ENCODE data around the gene ZNF3.
A peak's percentile ranks its signal among the peaks of the same experiment; 100 is the strongest.

ZNF3 gene

DNA sequence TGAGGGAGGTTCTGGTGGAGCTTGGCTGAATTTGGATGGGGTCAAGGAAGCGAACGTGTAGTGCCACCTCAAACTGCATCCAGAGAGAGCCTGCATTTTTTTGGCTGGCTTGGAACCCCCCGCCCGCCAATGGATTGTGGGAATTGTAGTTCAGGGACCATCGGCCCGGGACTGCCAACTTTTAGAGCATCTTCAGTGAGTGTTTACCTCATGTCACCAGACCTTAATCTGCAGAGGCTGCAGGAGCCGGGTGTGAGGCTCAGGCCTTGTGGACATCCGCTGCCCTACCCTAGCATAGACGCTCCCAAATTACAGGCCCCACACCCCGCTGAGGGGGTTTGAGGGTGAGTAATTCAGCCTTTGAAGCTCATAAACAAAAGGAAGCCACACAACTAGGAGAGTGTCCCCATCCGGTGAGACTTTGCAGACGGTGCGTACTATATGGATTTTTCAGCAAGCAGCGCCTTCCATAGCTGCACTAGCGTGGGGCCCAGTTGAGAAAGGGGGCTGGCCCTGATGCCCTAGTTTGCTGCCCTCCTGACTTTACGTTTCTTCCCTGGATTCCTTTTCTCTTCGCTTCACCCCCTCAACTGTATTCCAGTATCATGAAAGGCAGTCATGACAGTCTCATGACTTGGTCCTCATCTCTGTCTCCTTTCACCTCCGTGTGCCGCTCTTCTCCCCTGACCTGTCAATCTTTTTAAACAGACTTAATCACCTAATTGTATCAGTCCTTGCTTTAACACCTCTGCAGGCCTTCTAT lies 38.6 kb upstream of the ZNF3 start (continued):
- TF ChIP-seq ZNF132 (tag by site-specific recombination; IDR thresholded peaks at IDR 0.05; ENCODE audit: borderline replicate concordance) (no peak), BCL11B (tag by site-specific recombination; IDR thresholded peaks at IDR 0.05; ENCODE audit: low read depth) (no peak), ZNF600 (tag by site-specific recombination; IDR thresholded peaks at IDR 0.05) (0 out of 2 replicates have a peak, but pooled peaks have one; percentile 10), ZEB2 (tag by site-specific recombination; IDR thresholded peaks at IDR 0.05) (peak; percentile 46; the same call in 1 of the 2 replicates), ZNF747 (tag by site-specific recombination; IDR thresholded peaks at IDR 0.05) (no peak)
- TF ChIP-seq, protein P1, sequence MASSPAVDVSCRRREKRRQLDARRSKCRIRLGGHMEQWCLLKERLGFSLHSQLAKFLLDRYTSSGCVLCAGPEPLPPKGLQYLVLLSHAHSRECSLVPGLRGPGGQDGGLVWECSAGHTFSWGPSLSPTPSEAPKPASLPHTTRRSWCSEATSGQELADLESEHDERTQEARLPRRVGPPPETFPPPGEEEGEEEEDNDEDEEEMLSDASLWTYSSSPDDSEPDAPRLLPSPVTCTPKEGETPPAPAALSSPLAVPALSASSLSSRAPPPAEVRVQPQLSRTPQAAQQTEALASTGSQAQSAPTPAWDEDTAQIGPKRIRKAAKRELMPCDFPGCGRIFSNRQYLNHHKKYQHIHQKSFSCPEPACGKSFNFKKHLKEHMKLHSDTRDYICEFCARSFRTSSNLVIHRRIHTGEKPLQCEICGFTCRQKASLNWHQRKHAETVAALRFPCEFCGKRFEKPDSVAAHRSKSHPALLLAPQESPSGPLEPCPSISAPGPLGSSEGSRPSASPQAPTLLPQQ (tag by site-specific recombination; IDR thresholded peaks at IDR 0.05), result peak; percentile 47

DNA sequence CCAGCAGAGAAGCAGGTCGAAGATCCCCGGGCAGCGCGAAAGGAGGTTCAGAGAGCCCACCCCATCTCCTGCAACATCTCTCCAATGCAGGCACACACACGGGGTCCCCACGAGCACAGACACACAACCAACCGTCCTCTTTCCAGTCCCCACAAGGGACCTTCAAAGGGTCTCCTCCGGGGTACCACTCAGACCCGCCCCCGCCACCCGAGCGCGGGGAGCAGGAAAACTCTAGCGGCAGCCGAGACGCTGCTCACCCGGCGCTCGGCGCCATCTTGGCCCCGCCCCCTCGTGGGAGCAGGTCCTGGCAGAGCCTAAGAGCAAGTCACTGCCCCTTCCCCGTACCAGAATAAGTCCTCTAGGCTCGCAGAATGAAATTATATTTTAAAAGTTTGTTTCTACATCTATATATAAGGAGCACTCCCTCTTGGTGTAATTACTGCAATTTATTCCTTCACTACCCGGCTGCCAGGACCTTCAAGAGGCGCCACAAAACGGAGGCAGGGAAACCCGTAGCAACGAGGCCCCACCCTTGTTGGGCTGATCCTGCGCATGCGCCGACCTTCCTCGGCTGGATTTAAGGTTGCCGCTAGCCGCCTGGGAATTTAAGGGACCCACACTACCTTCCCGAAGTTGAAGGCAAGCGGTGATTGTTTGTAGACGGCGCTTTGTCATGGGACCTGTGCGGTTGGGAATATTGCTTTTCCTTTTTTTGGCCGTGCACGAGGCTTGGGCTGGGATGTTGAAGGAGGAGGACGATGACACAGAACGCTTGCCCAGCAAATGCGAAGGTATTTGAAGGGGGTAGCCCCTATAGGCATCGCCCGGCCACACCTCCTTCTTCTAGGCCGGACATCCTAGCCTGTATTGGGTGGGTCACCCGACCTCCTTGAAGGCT lies 37.8 kb upstream of the ZNF3 start, which contains the start of the genes CNPY4 and TAF6:
Gene CNPY4 (plus strand): TSS at position 563 of the 898 bp plus-strand sequence. CDS start 111 bp downstream, at position 674.
Gene TAF6 (minus strand): TSS at position 287 of the 898 bp plus-strand sequence. CDS start 5,149 bp downstream, outside the sequence.
- ChIA-PET CTCF (no interaction called here), POLR2A (interaction anchor here (1.1 to 8.4 kb wide), 2 partner anchors 18 to 29 kb away, joined by 3 to 81 read pairs; partner anchors contain the start of genes AP4M1, LAMTOR4 and MCM7)
- Histone ChIP-seq H3K9me3 (ENCODE audit: control insufficient read depth, insufficient read depth, low read depth, low read length) (no peaks in the 10 kb centered on the region), H3K4me3 (ENCODE audit: low read depth, low read length) (peak within 1 kb of the TSS; percentile 90), H3K4me1 (ENCODE audit: control insufficient read depth, insufficient read depth, low read length) (peaks cover 3% of the 10 kb centered on the region; the same call in 1 of the 2 replicates), H3K27ac (ENCODE audit: extremely low read depth, low read depth, low read length) (peak within 1 kb of the TSS; percentile 87), H3K36me3 (ENCODE audit: control insufficient read depth in 2 of 2, insufficient read depth in 1 of 2, low read length in 2 of 2) (peaks cover 0 to 8% of the 10 kb centered on the region in 2 experiments; a peak in 2 of 3 replicates)
- TF ChIP-seq GFI1B (tag by site-specific recombination; IDR thresholded peaks at IDR 0.05) (no peak), ZFP37 (tag by site-specific recombination; IDR thresholded peaks at IDR 0.05) (peak; percentile 78; the same call in 1 of the 2 replicates), HOXD13 (CRISPR knock-in tag; IDR thresholded peaks at IDR 0.05; ENCODE audit: borderline replicate concordance) (no peak), ZNF776 (tag by site-specific recombination; IDR thresholded peaks at IDR 0.05; ENCODE audit: borderline replicate concordance) (no peak), ZNF341 (tag by site-specific recombination; IDR thresholded peaks at IDR 0.05; ENCODE audit: low read depth) (0 out of 2 replicates have a peak, but pooled peaks have one; percentile 18), ZNF560 (tag by site-specific recombination; IDR thresholded peaks at IDR 0.05; ENCODE audit: borderline replicate concordance) (no peak), KLF1 (tag by site-specific recombination; IDR thresholded peaks at IDR 0.05) (peak; percentile 47), ZNF335 (tag by site-specific recombination; conservative IDR thresholded peaks at IDR 0.05) (peak; percentile 100; the same call in 1 of the 2 replicates), ZEB2 (tag by site-specific recombination; IDR thresholded peaks at IDR 0.05) (no peak), ZNF211 (tag by site-specific recombination; IDR thresholded peaks at IDR 0.05; ENCODE audit: low read depth) (no peak), KLF16 (tag by site-specific recombination; IDR thresholded peaks at IDR 0.05) (peak; percentile 98), ZNF629 (tag by site-specific recombination; IDR thresholded peaks at IDR 0.05) (peak; percentile 58), ZNF37A (tag by site-specific recombination; IDR thresholded peaks at IDR 0.05) (no peak), OSR2 (tag by site-specific recombination; IDR thresholded peaks at IDR 0.05) (0 out of 2 replicates have a peak, but pooled peaks have one; percentile 26), OVOL3 (tag by site-specific recombination; IDR thresholded peaks at IDR 0.05) (no peak; the same call in 1 of the 2 replicates), ZNF660 (tag by site-specific recombination; IDR thresholded peaks at IDR 0.05) (peak; percentile 82)
- TF ChIP-seq, protein P2, sequence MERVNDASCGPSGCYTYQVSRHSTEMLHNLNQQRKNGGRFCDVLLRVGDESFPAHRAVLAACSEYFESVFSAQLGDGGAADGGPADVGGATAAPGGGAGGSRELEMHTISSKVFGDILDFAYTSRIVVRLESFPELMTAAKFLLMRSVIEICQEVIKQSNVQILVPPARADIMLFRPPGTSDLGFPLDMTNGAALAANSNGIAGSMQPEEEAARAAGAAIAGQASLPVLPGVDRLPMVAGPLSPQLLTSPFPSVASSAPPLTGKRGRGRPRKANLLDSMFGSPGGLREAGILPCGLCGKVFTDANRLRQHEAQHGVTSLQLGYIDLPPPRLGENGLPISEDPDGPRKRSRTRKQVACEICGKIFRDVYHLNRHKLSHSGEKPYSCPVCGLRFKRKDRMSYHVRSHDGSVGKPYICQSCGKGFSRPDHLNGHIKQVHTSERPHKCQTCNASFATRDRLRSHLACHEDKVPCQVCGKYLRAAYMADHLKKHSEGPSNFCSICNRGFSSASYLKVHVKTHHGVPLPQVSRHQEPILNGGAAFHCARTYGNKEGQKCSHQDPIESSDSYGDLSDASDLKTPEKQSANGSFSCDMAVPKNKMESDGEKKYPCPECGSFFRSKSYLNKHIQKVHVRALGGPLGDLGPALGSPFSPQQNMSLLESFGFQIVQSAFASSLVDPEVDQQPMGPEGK (tag by site-specific recombination; IDR thresholded peaks at IDR 0.05), result peak; percentile 15; the same call in 1 of the 2 replicates
- TF ChIP-seq, protein P3, sequence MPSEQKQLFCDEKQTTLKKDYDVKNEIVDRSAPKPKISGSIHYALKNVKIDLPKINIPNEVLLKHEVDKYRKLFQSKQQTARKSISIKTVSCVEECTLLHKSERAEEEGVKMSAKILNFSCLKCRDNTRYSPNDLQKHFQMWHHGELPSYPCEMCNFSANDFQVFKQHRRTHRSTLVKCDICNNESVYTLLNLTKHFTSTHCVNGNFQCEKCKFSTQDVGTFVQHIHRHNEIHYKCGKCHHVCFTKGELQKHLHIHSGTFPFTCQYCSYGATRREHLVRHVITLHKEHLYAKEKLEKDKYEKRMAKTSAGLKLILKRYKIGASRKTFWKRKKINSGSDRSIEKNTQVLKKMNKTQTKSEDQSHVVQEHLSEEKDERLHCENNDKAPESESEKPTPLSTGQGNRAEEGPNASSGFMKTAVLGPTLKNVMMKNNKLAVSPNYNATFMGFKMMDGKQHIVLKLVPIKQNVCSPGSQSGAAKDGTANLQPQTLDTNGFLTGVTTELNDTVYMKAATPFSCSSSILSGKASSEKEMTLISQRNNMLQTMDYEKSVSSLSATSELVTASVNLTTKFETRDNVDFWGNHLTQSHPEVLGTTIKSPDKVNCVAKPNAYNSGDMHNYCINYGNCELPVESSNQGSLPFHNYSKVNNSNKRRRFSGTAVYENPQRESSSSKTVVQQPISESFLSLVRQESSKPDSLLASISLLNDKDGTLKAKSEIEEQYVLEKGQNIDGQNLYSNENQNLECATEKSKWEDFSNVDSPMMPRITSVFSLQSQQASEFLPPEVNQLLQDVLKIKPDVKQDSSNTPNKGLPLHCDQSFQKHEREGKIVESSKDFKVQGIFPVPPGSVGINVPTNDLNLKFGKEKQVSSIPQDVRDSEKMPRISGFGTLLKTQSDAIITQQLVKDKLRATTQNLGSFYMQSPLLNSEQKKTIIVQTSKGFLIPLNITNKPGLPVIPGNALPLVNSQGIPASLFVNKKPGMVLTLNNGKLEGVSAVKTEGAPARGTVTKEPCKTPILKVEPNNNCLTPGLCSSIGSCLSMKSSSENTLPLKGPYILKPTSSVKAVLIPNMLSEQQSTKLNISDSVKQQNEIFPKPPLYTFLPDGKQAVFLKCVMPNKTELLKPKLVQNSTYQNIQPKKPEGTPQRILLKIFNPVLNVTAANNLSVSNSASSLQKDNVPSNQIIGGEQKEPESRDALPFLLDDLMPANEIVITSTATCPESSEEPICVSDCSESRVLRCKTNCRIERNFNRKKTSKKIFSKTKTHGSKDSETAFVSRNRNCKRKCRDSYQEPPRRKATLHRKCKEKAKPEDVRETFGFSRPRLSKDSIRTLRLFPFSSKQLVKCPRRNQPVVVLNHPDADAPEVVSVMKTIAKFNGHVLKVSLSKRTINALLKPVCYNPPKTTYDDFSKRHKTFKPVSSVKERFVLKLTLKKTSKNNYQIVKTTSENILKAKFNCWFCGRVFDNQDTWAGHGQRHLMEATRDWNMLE (tag by site-specific recombination; conservative IDR thresholded peaks at IDR 0.05; ENCODE audit: low read depth), result peak; percentile 37
- TF ChIP-seq, protein P4, sequence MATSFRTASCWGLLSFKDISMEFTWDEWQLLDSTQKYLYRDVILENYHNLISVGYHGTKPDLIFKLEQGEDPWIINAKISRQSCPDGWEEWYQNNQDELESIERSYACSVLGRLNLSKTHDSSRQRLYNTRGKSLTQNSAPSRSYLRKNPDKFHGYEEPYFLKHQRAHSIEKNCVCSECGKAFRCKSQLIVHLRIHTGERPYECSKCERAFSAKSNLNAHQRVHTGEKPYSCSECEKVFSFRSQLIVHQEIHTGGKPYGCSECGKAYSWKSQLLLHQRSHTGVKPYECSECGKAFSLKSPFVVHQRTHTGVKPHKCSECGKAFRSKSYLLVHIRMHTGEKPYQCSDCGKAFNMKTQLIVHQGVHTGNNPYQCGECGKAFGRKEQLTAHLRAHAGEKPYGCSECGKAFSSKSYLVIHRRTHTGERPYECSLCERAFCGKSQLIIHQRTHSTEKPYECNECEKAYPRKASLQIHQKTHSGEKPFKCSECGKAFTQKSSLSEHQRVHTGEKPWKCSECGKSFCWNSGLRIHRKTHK (tag by site-specific recombination; IDR thresholded peaks at IDR 0.05), result no peak

Measured in HEK293 (cell line).